GM12878 (cell line): Measurements from ENCODE around the gene LIN7C. TPM values are rescaled to one million over a fixed set of nuclear protein-coding genes. Genes with fewer than 3 reads are reported as not detected.

Source experiments
- ATAC-seq: fragments of 200-7000 bp; cut with Tn5 transposase; 3 replicates; pipeline ENCODE4 v1.9.1; 2020; ENCODE audit warnings: mild to moderate bottlenecking, moderate library complexity
- BruUV-seq: library from RNA; stranded (reverse); fragments of 400-500 nt; replicated peaks from 2 replicates; lab custom pipeline; 2021; lab: Mats Ljungman, UMichigan
- CTCF ChIA-PET: fragments of 300-600 bp; sonication (Branson Sonifier 250); formaldehyde crosslinking; extraction: SDS; loops from one replicate; lab custom pipeline; 2021; ENCODE audit warnings: inconsistent platforms; lab: Yijun Ruan, JAX
- POLR2A ChIA-PET: fragments of 350-600 bp; formaldehyde crosslinking; extraction: SDS; loops from one replicate; lab custom pipeline; 2021; ENCODE audit warnings: inconsistent platforms; lab: Charles Lee
- RAD21 ChIA-PET: fragments of 300-600 bp; sonication (Branson Sonifier 250); formaldehyde crosslinking; loops from one replicate; lab custom pipeline; 2023; ENCODE audit warnings: antibody characterized with exemption; ENCODE audit not compliant: unreplicated experiment; lab: Charles Lee
- SMC1A ChIA-PET: fragments of 300-600 bp; sonication (Branson Sonifier 250); formaldehyde crosslinking; loops from one replicate; lab custom pipeline; 2023; ENCODE audit not compliant: unreplicated experiment, uncharacterized antibody; lab: Charles Lee
- DNase-seq: peaks from one replicate; pipeline ENCODE4 v3.0.0-alpha.2; 2011; ENCODE audit warnings: low read depth, low spot score
- FAIRE-seq: peaks from 3 replicates; lab custom pipeline; 2011; peaks lifted over from hg19 to GRCh38; lab: Jason Lieb, UNC
- H2AFZ ChIP-seq: 2 replicates; pipeline ENCODE4 v1.6.0; 2011; ENCODE audit warnings: low read depth, low read length, control low read depth; ENCODE audit not compliant: control insufficient read depth
- H3K27ac ChIP-seq: 2 replicates; pipeline ENCODE4 v1.5.1; 2011; ENCODE audit warnings: control low read depth; ENCODE audit not compliant: control insufficient read depth, insufficient read depth
- H3K27me3 ChIP-seq, 2 experiments: replicated peaks in 1 of 2; 2 replicates each; pipeline versions ENCODE4 v1.6.0 to v1.6.1; 2011; ENCODE audit warnings: low read length in 1 of 2; ENCODE audit not compliant: control insufficient read depth in 2 of 2, insufficient read depth in 2 of 2
- H3K36me3 ChIP-seq, 2 experiments: 2 replicates each; pipeline ENCODE4 v1.5.1; 2011; ENCODE audit warnings: low read length in 1 of 2; ENCODE audit not compliant: control insufficient read depth in 2 of 2, insufficient read depth in 2 of 2
- H3K4me1 ChIP-seq: 2 replicates; pipeline ENCODE4 v1.6.1; 2011; ENCODE audit warnings: mild to moderate bottlenecking, low read length, moderate library complexity, mixed read lengths; ENCODE audit not compliant: control insufficient read depth, insufficient read depth
- H3K4me2 ChIP-seq: 2 replicates; pipeline ENCODE4 v1.6.0; 2011; ENCODE audit warnings: control low read depth; ENCODE audit not compliant: control insufficient read depth, insufficient read depth
- H3K4me3 ChIP-seq: fragments of 200-600 bp; sonication (generic); 2 replicates; pipeline ENCODE4 v1.5.1; 2016
- H3K79me2 ChIP-seq: 2 replicates; pipeline ENCODE4 v1.6.0; 2011; ENCODE audit warnings: low read length; ENCODE audit not compliant: control insufficient read depth, insufficient read depth
- H3K9ac ChIP-seq: 2 replicates; pipeline ENCODE4 v1.8.0; 2011; ENCODE audit warnings: low read length, control low read depth, mixed read lengths; ENCODE audit not compliant: control insufficient read depth, insufficient read depth
- H3K9me3 ChIP-seq: replicated peaks from 3 replicates; pipeline ENCODE4 v1.5.1; 2011; ENCODE audit warnings: mild to moderate bottlenecking, low read length; ENCODE audit not compliant: control insufficient read depth, insufficient read depth
- H4K20me1 ChIP-seq: 2 replicates; pipeline ENCODE4 v1.6.0; 2011; ENCODE audit not compliant: control insufficient read depth, insufficient read depth
- BCL11A ChIP-seq: IDR thresholded peaks from 2 replicates; pipeline ENCODE4 v1.6.1; 2011; ENCODE audit warnings: low read depth, low read length
- CREB1 ChIP-seq: IDR thresholded peaks from 2 replicates; pipeline ENCODE4 v1.6.1; 2012; ENCODE audit warnings: low read depth, mild to moderate bottlenecking, inconsistent platforms
- E2F4 ChIP-seq: IDR thresholded peaks from 2 replicates; pipeline ENCODE4 v1.6.1; 2012; ENCODE audit warnings: low read depth, low read length, improper control_type of control experiment
- FOXM1 ChIP-seq: IDR thresholded peaks from 2 replicates; pipeline ENCODE4 v1.6.1; 2012; ENCODE audit warnings: low read depth, mild to moderate bottlenecking, inconsistent platforms, low read length, moderate library complexity
- GATAD2B ChIP-seq: fragments of 450-650 bp; conservative IDR thresholded peaks from 2 replicates; pipeline ENCODE4 v1.6.1; 2017; ENCODE audit warnings: low read depth, mild to moderate bottlenecking, moderate library complexity
- IKZF2 ChIP-seq, 2 experiments: fragments of 450-650 bp; IDR thresholded peaks; 2 replicates each; pipeline ENCODE4 v1.6.1; 2017; ENCODE audit warnings: mild to moderate bottlenecking in 2 of 2, moderate library complexity in 2 of 2
- POLR2A ChIP-seq: IDR thresholded peaks from 2 replicates; pipeline ENCODE4 v1.6.1; 2011; ENCODE audit warnings: low read depth, mild to moderate bottlenecking, low read length
- RUNX3 ChIP-seq: IDR thresholded peaks from 2 replicates; pipeline ENCODE4 v1.6.1; 2012; ENCODE audit warnings: low read length, inconsistent platforms
- SIN3A ChIP-seq: IDR thresholded peaks from 2 replicates; pipeline ENCODE4 v1.6.1; 2012; ENCODE audit warnings: low read depth, low read length, improper control_type of control experiment
- SMAD5 ChIP-seq: IDR thresholded peaks from 2 replicates; pipeline ENCODE4 v1.6.1; 2016; ENCODE audit warnings: antibody characterized with exemption, low read depth
- ZBTB11 ChIP-seq: fragments of 450-650 bp; formaldehyde crosslinking; IDR thresholded peaks from 2 replicates; pipeline ENCODE4 v1.5.0; 2022; ENCODE audit warnings: mild to moderate bottlenecking, missing genetic modification characterization
- ZBTB33 ChIP-seq: fragments of 450-650 bp; IDR thresholded peaks from 2 replicates; pipeline ENCODE4 v1.6.1; 2017; ENCODE audit warnings: mild to moderate bottlenecking
- ZNF592 ChIP-seq: fragments of 450-650 bp; IDR thresholded peaks from 2 replicates; pipeline ENCODE4 v1.6.1; 2017; ENCODE audit warnings: mild to moderate bottlenecking, moderate library complexity
- WGBS: methylation state at CpG from one replicate; pipeline ENCODE4 v1.1.6; 2016; ENCODE audit warnings: low lambda C conversion rate; ENCODE audit not compliant: insufficient replicate concordance, insufficient coverage; ENCODE audit errors: missing lambda C conversion rate; 5-methylcytosine and 5-hydroxymethylcytosine counted together
- in situ Hi-C: fragments of 300-500 bp; cut with MboI; formaldehyde crosslinking; loops from 9 replicates; pipeline ENCODE4 v1.14.3; 2018; ENCODE audit warnings: mixed read lengths
- intact Hi-C: fragments of 100-400 bp; cut with micrococcal nuclease; formaldehyde crosslinking; loops from one replicate; pipeline ENCODE4 v1.14.2; 2022; ENCODE audit not compliant: unreplicated experiment
- polyA plus RNA-seq, 11 experiments: library from polyadenylated mRNA; depleted of rRNA in 4 of 11; unstranded in 6 of 11; stranded (reverse) in 5 of 11; fragments of >200 nt; fragmentation: Nextera tagmentation in 4 of 11; fragmentation: Illumina TruSeq in 1 of 11; extraction: Ambion mirVana in 4 of 11; extraction: Trizol in 1 of 11; gene quantifications; 1 replicate in 1 of 11; 2 replicates in 10 of 11; pipeline versions ENCODE4 v1.2.1 to v1.2.3, GENCODE V29; 2011 to 2016; ENCODE audit warnings: inconsistent platforms in 2 of 11, missing spikeins in 2 of 11, low read depth in 1 of 11
- total RNA-seq, 4 experiments: library from RNA; depleted of rRNA in 3 of 4; stranded (reverse); fragments of >200 nt in 3 of 4; fragmentation: Illumina TruSeq in 1 of 4; extraction: Trizol in 1 of 4; gene quantifications; 2 replicates each; pipeline versions ENCODE4 v1.2.1 to v1.2.3, GENCODE V29; 2013 to 2021

LIN7C gene
- total and polyA plus RNA-seq, 10 of the 15 experiments (the other 5 are each of a cell fraction or from before 2014, with no cell fraction given) = 6.0 to 23.7 (median 15.1) TPM

- TF ChIP-seq ZBTB33 (no peak), RUNX3 (no peak), BCL11A (no peak), E2F4 (no peak), SIN3A (no peak), ZBTB11 (CRISPR knock-in tag) (no peak)
Measured at GRCh38 chr11:27459191-27459590, 47.4 kb downstream of the LIN7C start (continued).

- ChIA-PET POLR2A (no interaction called here), RAD21 (no interaction called here), CTCF (no interaction called here), SMC1A (no interaction called here)
- Histone ChIP-seq H3K9me3 (no peaks in the 10 kb centered on the region), H3K36me3 (no peaks in the 10 kb centered on the region), H3K27ac (no peak overlapping the region), H2AFZ (no peak overlapping the region), H3K9ac (no peak overlapping the region), H3K4me3 (no peak overlapping the region), H3K4me1 (no peaks in the 10 kb centered on the region), H3K4me2 (no peak overlapping the region), H3K27me3 (no peaks in the 10 kb centered on the region), H3K79me2 (no peaks in the 10 kb centered on the region), H4K20me1 (no peaks in the 10 kb centered on the region)
- intact Hi-C loops (no loop called here), in situ Hi-C loops (no loop called here)
- no peak for DNase-seq
- no peak for FAIRE-seq
- BruUV-seq = no TSS peak
- no peak for ATAC-seq
- 96% methylated on average over 2 of the region's 2 CpGs for WGBS
- TF ChIP-seq POLR2A (no peak), CREB1 (no peak), IKZF2 (IDR thresholded peaks at IDR 0.05) (no peak), FOXM1 (no peak), GATAD2B (no peak), ZNF592 (no peak), SMAD5 (no peak)
Measured at GRCh38 chr11:27458182-27458581, 48.4 kb downstream of the LIN7C start.
